HEK293 (cell line): ENCODE results near the gene PRSS23.

Experiments
- CTCF ChIA-PET: fragments of 350-600 bp; formaldehyde crosslinking; extraction: SDS; loops from one replicate; lab custom pipeline; 2021; ENCODE audit warnings: antibody characterized with exemption; lab: Yijun Ruan, JAX
- POLR2A ChIA-PET: fragments of 300-600 bp; formaldehyde crosslinking; extraction: SDS; loops from one replicate; lab custom pipeline; 2020; ENCODE audit warnings: antibody characterized with exemption, inconsistent platforms; lab: Yijun Ruan, JAX
- H3K27ac ChIP-seq: fragments of 200-500 bp; sonication (Bioruptor generic); 2 replicates; pipeline ENCODE4 v1.5.1; 2014; ENCODE audit warnings: low read depth, low read length, control low read depth, inconsistent platforms; ENCODE audit errors: extremely low read depth
- H3K36me3 ChIP-seq, 2 experiments: fragments of 200-500 bp in 1 of 2; sonication (Bioruptor generic) in 1 of 2; 1 replicate in 1 of 2; 2 replicates in 1 of 2; pipeline ENCODE4 v1.5.1; 2014 to 2017; ENCODE audit warnings: inconsistent platforms in 2 of 2, low read length in 2 of 2; ENCODE audit not compliant: control insufficient read depth in 2 of 2, insufficient read depth in 1 of 2
- H3K4me1 ChIP-seq: fragments of 200-500 bp; sonication (Bioruptor generic); 2 replicates; pipeline ENCODE4 v1.5.1; 2014; ENCODE audit warnings: mild to moderate bottlenecking, low read length, inconsistent platforms; ENCODE audit not compliant: control insufficient read depth, insufficient read depth
- H3K4me3 ChIP-seq: 2 replicates; pipeline ENCODE4 v1.5.1; 2011; ENCODE audit warnings: low read depth, mild to moderate bottlenecking, control low read depth, low read length, moderate library complexity
- H3K9me3 ChIP-seq: fragments of 200-500 bp; sonication (Bioruptor generic); 2 replicates; pipeline ENCODE4 v1.5.1; 2014; ENCODE audit warnings: low read depth, low read length, inconsistent platforms; ENCODE audit not compliant: control insufficient read depth, insufficient read depth
- HOXA7 ChIP-seq: sonication (generic); formaldehyde crosslinking; IDR thresholded peaks from 2 replicates; pipeline ENCODE4 v1.8.1; 2022; ENCODE audit warnings: missing genetic modification reagents, borderline replicate concordance
- KLF10 ChIP-seq: fragments of 450-650 bp; IDR thresholded peaks from 2 replicates; pipeline ENCODE4 v1.5.1; 2018; ENCODE audit warnings: missing biosample characterization, mild to moderate bottlenecking, missing genetic modification characterization
- OSR2 ChIP-seq: fragments of 450-650 bp; formaldehyde crosslinking; IDR thresholded peaks from 2 replicates; pipeline ENCODE4 v1.5.1; 2016; ENCODE audit warnings: missing biosample characterization, missing genetic modification characterization
- TRIM28 ChIP-seq: IDR thresholded peaks from 2 replicates; pipeline ENCODE4 v1.6.1; 2011; ENCODE audit warnings: low read length, control low read depth, borderline replicate concordance
- WT1 ChIP-seq: fragments of 450-650 bp; formaldehyde crosslinking; IDR thresholded peaks from 2 replicates; pipeline ENCODE4 v1.5.1; 2016; ENCODE audit warnings: missing biosample characterization, missing genetic modification characterization
- ZFP69B ChIP-seq: fragments of 450-650 bp; formaldehyde crosslinking; IDR thresholded peaks from 2 replicates; pipeline ENCODE4 v1.5.1; 2016; ENCODE audit warnings: missing biosample characterization, missing genetic modification characterization
- ZNF114 ChIP-seq: fragments of 450-650 bp; formaldehyde crosslinking; IDR thresholded peaks from 2 replicates; pipeline ENCODE4 v1.5.0; 2017; ENCODE audit warnings: missing biosample characterization, missing genetic modification characterization
- ZNF214 ChIP-seq: fragments of 450-650 bp; formaldehyde crosslinking; IDR thresholded peaks from 2 replicates; pipeline ENCODE4 v1.5.1; 2017; ENCODE audit warnings: missing biosample characterization, mild to moderate bottlenecking, missing genetic modification characterization, borderline replicate concordance
- ZNF23 ChIP-seq: fragments of 450-650 bp; formaldehyde crosslinking; IDR thresholded peaks from 2 replicates; pipeline ENCODE4 v1.5.1; 2016; ENCODE audit warnings: missing biosample characterization, missing genetic modification characterization, borderline replicate concordance
- ZNF266 ChIP-seq: fragments of 450-650 bp; formaldehyde crosslinking; IDR thresholded peaks from 2 replicates; pipeline ENCODE4 v1.5.1; 2016; ENCODE audit warnings: missing biosample characterization, missing genetic modification characterization, low read depth
- ZNF514 ChIP-seq: fragments of 450-650 bp; formaldehyde crosslinking; IDR thresholded peaks from 2 replicates; pipeline ENCODE4 v1.5.1; 2016; ENCODE audit warnings: missing biosample characterization, missing genetic modification characterization
- ZNF571 ChIP-seq: fragments of 450-650 bp; formaldehyde crosslinking; IDR thresholded peaks from 2 replicates; pipeline ENCODE4 v1.5.0; 2017; ENCODE audit warnings: missing biosample characterization, missing genetic modification characterization
- ZNF585B ChIP-seq: fragments of 450-650 bp; formaldehyde crosslinking; IDR thresholded peaks from 2 replicates; pipeline ENCODE4 v1.5.1; 2016; ENCODE audit warnings: missing biosample characterization, missing genetic modification characterization
- ZNF768 ChIP-seq: fragments of 450-650 bp; formaldehyde crosslinking; IDR thresholded peaks from 2 replicates; pipeline ENCODE4 v1.5.1; 2018; ENCODE audit warnings: missing biosample characterization, mild to moderate bottlenecking, missing genetic modification characterization
- ZNF837 ChIP-seq: fragments of 450-650 bp; formaldehyde crosslinking; IDR thresholded peaks from 2 replicates; pipeline ENCODE4 v1.5.1; 2016; ENCODE audit warnings: missing biosample characterization, missing genetic modification characterization
- ZSCAN16 ChIP-seq: fragments of 450-650 bp; formaldehyde crosslinking; IDR thresholded peaks from 2 replicates; pipeline ENCODE4 v1.5.1; 2016; ENCODE audit warnings: missing biosample characterization, missing genetic modification characterization
- TF ChIP-seq, protein P1 (sequence below): fragments of 450-650 bp; formaldehyde crosslinking; IDR thresholded peaks from 2 replicates; pipeline ENCODE4 v1.5.1; 2016; ENCODE audit warnings: missing biosample characterization, missing genetic modification characterization
- TF ChIP-seq, protein P2 (sequence below): fragments of 450-650 bp; formaldehyde crosslinking; IDR thresholded peaks from 2 replicates; pipeline ENCODE4 v1.5.1; 2016; ENCODE audit warnings: missing biosample characterization, missing genetic modification characterization
- TF ChIP-seq, protein P3 (sequence below): fragments of 450-650 bp; formaldehyde crosslinking; IDR thresholded peaks from 2 replicates; pipeline ENCODE4 v1.5.1; 2016; ENCODE audit warnings: missing biosample characterization, missing genetic modification characterization
- TF ChIP-seq, protein P4 (sequence below): fragments of 450-650 bp; formaldehyde crosslinking; IDR thresholded peaks from 2 replicates; pipeline ENCODE4 v1.5.1; 2016; ENCODE audit warnings: missing biosample characterization, missing genetic modification characterization, borderline replicate concordance
- TF ChIP-seq, protein P5 (sequence below): fragments of 450-650 bp; formaldehyde crosslinking; IDR thresholded peaks from 2 replicates; pipeline ENCODE4 v1.5.1; 2016; ENCODE audit warnings: missing biosample characterization, missing genetic modification characterization, borderline replicate concordance

The PRSS23 gene

DNA sequence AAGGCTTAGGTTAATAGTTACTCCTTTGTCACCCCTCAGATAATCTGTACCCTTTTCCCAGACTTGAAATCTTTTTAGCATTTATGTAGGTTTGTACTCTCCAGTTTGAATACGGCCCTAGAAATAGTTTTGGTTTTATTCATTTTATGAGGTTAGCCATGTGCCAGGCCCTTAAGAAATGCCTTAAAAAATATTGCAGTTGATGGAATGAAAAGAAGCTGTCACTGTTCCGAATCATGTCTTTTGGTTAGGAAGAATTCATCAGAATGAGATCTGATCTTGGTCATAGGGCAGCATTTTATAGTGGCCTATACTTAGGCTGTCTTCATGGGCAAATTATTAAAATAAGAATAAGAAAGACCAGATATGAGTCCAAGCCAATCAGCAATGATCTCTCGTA, 14.8 kb upstream of the PRSS23 start (continued):
- no peak for TF ChIP-seq ZSCAN16 (tag by site-specific recombination)
- no peak for TF ChIP-seq TRIM28
- no peak for TF ChIP-seq ZNF114
- no peak for TF ChIP-seq ZNF837 (tag by site-specific recombination)
- no peak for TF ChIP-seq ZNF214 (tag by site-specific recombination)

DNA sequence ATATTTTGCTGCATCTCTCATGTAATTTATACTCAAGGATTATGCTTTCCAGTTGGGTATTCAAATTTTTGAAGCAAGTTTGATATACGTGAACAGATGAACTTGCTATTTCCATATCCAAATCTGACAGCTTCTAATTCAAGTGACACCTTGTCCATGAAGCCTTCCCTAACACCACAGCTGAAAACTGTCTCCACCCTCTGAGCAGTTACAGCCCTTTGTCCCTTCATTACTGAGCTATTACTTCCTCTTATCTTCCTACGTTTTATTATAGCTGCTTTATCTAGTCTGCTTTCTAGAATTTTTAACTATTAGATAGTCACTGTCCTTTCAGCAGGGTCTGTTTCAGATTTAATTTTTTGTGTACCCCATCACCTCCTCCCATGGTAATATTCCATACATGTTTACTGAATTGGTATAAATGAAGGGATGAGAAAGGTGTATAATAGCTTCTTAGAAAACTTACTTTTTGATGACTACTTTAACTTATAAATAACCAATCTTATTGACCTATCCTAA, 13.3 kb upstream of the PRSS23 start:
- H3K9me3 ChIP-seq: no peaks in the 10 kb centered on the region
- no peak overlapping the region for H3K4me3 ChIP-seq
- TF ChIP-seq, protein P1, sequence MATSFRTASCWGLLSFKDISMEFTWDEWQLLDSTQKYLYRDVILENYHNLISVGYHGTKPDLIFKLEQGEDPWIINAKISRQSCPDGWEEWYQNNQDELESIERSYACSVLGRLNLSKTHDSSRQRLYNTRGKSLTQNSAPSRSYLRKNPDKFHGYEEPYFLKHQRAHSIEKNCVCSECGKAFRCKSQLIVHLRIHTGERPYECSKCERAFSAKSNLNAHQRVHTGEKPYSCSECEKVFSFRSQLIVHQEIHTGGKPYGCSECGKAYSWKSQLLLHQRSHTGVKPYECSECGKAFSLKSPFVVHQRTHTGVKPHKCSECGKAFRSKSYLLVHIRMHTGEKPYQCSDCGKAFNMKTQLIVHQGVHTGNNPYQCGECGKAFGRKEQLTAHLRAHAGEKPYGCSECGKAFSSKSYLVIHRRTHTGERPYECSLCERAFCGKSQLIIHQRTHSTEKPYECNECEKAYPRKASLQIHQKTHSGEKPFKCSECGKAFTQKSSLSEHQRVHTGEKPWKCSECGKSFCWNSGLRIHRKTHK (tag by site-specific recombination): no peak
- TF ChIP-seq ZNF768 (tag by site-specific recombination): no peak
- TF ChIP-seq ZFP69B: no peak
- TF ChIP-seq, protein P2, sequence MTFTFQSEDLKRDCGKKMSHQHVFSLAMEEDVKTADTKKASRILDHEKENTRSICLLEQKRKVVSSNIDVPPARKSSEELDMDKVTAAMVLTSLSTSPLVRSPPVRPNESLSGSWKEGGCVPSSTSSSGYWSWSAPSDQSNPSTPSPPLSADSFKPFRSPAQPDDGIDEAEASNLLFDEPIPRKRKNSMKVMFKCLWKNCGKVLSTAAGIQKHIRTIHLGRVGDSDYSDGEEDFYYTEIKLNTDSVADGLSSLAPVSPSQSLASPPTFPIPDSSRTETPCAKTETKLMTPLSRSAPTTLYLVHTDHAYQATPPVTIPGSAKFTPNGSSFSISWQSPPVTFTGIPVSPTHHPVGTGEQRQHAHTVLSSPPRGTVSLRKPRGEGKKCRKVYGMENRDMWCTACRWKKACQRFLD (tag by site-specific recombination): no peak
- TF ChIP-seq, all 188 proteins: peak for 0
- Histone ChIP-seq H3K36me3 (no peaks in the 10 kb centered on the region), H3K4me1 (peaks cover 17% of the 10 kb centered on the region), H3K27ac (no peak overlapping the region)
- CTCF ChIA-PET: interaction anchor here (0.6 kb wide), 1 partner anchor 17 kb away, joined by 3 read pairs; no protein-coding TSS in a partner anchor
- POLR2A ChIA-PET: no interaction called here

DNA sequence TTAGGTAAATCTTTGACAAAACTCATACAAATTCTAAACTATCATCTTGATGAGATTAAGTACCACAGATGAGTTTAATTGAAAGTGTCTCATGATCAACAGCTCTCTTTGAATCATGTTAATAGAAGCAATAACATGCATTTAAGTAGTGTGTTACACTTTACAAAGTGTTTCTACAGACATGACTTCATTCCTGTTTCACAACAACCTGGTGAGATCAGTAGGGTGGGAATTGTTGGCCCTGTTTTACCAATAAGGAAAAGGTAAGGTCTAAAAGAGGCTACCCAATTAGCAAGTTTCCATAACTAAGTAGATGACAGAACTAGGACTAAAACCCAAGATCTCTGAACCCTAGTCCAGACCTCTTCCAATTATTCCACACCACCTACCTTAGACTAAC, 12.7 kb upstream of the PRSS23 start:
- ChIA-PET POLR2A (no interaction called here), CTCF (interaction anchor here (0.6 kb wide), 1 partner anchor 16 kb away, joined by 3 read pairs; no protein-coding TSS in a partner anchor)
- Histone ChIP-seq H3K9me3 (no peaks in the 10 kb centered on the region), H3K27ac (no peak overlapping the region), H3K36me3 (no peaks in the 10 kb centered on the region), H3K4me3 (no peak overlapping the region), H3K4me1 (peaks cover 18% of the 10 kb centered on the region)
- no peak for TF ChIP-seq ZNF585B (tag by site-specific recombination)
- TF ChIP-seq, protein P3, sequence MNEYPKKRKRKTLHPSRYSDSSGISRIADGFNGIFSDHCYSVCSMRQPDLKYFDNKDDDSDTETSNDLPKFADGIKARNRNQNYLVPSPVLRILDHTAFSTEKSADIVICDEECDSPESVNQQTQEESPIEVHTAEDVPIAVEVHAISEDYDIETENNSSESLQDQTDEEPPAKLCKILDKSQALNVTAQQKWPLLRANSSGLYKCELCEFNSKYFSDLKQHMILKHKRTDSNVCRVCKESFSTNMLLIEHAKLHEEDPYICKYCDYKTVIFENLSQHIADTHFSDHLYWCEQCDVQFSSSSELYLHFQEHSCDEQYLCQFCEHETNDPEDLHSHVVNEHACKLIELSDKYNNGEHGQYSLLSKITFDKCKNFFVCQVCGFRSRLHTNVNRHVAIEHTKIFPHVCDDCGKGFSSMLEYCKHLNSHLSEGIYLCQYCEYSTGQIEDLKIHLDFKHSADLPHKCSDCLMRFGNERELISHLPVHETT (tag by site-specific recombination): no peak
- no peak for TF ChIP-seq OSR2 (tag by site-specific recombination)
- no peak for TF ChIP-seq ZNF266 (tag by site-specific recombination)
- TF ChIP-seq ZNF571: no peak
- no peak for TF ChIP-seq KLF10
- no peak for TF ChIP-seq ZNF23 (tag by site-specific recombination)
- TF ChIP-seq HOXA7: no peak
- TF ChIP-seq ZNF514 (tag by site-specific recombination): no peak
- TF ChIP-seq, protein P4, sequence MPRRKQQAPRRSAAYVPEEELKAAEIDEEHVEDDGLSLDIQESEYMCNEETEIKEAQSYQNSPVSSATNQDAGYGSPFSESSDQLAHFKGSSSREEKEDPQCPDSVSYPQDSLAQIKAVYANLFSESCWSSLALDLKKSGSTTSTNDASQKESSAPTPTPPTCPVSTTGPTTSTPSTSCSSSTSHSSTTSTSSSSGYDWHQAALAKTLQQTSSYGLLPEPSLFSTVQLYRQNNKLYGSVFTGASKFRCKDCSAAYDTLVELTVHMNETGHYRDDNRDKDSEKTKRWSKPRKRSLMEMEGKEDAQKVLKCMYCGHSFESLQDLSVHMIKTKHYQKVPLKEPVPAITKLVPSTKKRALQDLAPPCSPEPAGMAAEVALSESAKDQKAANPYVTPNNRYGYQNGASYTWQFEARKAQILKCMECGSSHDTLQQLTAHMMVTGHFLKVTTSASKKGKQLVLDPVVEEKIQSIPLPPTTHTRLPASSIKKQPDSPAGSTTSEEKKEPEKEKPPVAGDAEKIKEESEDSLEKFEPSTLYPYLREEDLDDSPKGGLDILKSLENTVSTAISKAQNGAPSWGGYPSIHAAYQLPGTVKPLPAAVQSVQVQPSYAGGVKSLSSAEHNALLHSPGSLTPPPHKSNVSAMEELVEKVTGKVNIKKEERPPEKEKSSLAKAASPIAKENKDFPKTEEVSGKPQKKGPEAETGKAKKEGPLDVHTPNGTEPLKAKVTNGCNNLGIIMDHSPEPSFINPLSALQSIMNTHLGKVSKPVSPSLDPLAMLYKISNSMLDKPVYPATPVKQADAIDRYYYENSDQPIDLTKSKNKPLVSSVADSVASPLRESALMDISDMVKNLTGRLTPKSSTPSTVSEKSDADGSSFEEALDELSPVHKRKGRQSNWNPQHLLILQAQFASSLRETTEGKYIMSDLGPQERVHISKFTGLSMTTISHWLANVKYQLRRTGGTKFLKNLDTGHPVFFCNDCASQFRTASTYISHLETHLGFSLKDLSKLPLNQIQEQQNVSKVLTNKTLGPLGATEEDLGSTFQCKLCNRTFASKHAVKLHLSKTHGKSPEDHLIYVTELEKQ (tag by site-specific recombination): no peak
- TF ChIP-seq, protein P5, sequence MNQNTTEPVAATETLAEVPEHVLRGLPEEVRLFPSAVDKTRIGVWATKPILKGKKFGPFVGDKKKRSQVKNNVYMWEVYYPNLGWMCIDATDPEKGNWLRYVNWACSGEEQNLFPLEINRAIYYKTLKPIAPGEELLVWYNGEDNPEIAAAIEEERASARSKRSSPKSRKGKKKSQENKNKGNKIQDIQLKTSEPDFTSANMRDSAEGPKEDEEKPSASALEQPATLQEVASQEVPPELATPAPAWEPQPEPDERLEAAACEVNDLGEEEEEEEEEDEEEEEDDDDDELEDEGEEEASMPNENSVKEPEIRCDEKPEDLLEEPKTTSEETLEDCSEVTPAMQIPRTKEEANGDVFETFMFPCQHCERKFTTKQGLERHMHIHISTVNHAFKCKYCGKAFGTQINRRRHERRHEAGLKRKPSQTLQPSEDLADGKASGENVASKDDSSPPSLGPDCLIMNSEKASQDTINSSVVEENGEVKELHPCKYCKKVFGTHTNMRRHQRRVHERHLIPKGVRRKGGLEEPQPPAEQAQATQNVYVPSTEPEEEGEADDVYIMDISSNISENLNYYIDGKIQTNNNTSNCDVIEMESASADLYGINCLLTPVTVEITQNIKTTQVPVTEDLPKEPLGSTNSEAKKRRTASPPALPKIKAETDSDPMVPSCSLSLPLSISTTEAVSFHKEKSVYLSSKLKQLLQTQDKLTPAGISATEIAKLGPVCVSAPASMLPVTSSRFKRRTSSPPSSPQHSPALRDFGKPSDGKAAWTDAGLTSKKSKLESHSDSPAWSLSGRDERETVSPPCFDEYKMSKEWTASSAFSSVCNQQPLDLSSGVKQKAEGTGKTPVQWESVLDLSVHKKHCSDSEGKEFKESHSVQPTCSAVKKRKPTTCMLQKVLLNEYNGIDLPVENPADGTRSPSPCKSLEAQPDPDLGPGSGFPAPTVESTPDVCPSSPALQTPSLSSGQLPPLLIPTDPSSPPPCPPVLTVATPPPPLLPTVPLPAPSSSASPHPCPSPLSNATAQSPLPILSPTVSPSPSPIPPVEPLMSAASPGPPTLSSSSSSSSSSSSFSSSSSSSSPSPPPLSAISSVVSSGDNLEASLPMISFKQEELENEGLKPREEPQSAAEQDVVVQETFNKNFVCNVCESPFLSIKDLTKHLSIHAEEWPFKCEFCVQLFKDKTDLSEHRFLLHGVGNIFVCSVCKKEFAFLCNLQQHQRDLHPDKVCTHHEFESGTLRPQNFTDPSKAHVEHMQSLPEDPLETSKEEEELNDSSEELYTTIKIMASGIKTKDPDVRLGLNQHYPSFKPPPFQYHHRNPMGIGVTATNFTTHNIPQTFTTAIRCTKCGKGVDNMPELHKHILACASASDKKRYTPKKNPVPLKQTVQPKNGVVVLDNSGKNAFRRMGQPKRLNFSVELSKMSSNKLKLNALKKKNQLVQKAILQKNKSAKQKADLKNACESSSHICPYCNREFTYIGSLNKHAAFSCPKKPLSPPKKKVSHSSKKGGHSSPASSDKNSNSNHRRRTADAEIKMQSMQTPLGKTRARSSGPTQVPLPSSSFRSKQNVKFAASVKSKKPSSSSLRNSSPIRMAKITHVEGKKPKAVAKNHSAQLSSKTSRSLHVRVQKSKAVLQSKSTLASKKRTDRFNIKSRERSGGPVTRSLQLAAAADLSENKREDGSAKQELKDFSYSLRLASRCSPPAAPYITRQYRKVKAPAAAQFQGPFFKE (tag by site-specific recombination): no peak
- no peak for TF ChIP-seq WT1
